Thyroid gland (tissue), 4 donors: ENCODE results near the gene NDUFS7.

Source experiments
- CTCF ChIP-seq, 6 experiments: fragments of 200-600 bp in 3 of 6; fragments of 450-650 bp in 3 of 6; sonication (generic) in 3 of 6; IDR thresholded peaks; one replicate each; pipeline ENCODE4 v1.5.1; 2016 to 2019; ENCODE audit warnings: antibody characterized with exemption in 6 of 6, mild to moderate bottlenecking in 2 of 6, inconsistent platforms in 1 of 6, moderate library complexity in 1 of 6
- POLR2A ChIP-seq, 2 donors: fragments of 450-650 bp; IDR thresholded peaks; one replicate each; pipeline ENCODE4 v1.6.1; 2017; ENCODE audit warnings: antibody characterized with exemption in 2 of 2, mild to moderate bottlenecking in 2 of 2, moderate library complexity in 1 of 2

DNA sequence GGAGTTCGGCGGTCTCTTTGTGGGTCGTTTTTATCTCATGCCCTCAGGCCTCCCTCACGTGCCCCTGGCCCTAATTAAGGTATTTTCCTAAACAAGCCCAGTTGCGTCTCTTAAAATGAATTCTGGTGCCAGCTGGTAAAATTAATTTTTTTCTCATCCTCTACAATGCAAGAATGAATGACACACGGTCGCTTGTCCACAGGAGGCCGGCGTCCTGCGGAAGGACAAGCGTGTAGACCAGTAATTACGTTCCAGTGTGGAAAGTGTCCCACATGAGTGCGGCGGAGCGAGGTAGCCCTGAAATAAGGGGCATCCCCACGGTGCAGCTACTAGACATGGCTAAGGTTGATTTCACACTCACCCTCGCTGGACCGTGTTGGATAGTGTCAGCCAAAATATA lies 34.5 kb upstream of the NDUFS7 start:
- TF ChIP-seq CTCF (IDR thresholded peaks at IDR 0.05) (no peak), POLR2A (IDR thresholded peaks at IDR 0.05) (no peak)
